Heart left ventricle (tissue), 13 donors: ENCODE results near the gene C16orf89.

Experiments
- CTCF ChIP-seq, 12 donors: fragments of 200-600 bp; sonication (generic) in 4 of 12; IDR thresholded peaks; one replicate each; pipeline versions ENCODE4 v1.5.0 to v1.8.0; 2018 to 2022; ENCODE audit warnings: antibody characterized with exemption in 12 of 12, mild to moderate bottlenecking in 5 of 12
- POLR2A ChIP-seq, 2 donors: fragments of 450-650 bp; IDR thresholded peaks; one replicate each; pipeline ENCODE4 v1.6.1; 2017; ENCODE audit warnings: antibody characterized with exemption in 2 of 2, mild to moderate bottlenecking in 2 of 2, moderate library complexity in 2 of 2
- donor health status: ischemic (EF 13 %, LVEDD 7.1; RV severe dilation, severe dysfunction).
- donor health status: DM: no; HTN: yes; CAD: no.
- donor health status: DM: no; HTN: no; CAD: no.
- donor health status: ischemic (EF 25% LVEDD 6.9; RV normal size, moderate dysfunction).
- donor health status: ischemic (EF 25% LVEDD 5.7; RV mildly dilated, moderate dysfunction).
- donor health status: ischemic (EF 35%, LVEDD 5.7; RV mildly dilated, moderate dysfunction).
- donor health status: nonischemic (EF 11% LVEDD 7.7; RV severe dilation, severe dysfunction).
- donor health status: DM: yes; HTN: yes; CAD: no.
- donor health status: PGD.
- donor health status: ischemic (EF 29% LVEDD 5.4; RV normal size, mild dysfunction).
- donor health status: nonischemic (EF 23%, LVEDD 6.1; RV moderate dilation, normal function).

GRCh38 chr16:5072334-5073278 is 6.8 kb upstream of the C16orf89 start:
- TF ChIP-seq CTCF (IDR thresholded peaks at IDR 0.05) (no peak), POLR2A (IDR thresholded peaks at IDR 0.05) (no peak)
